SK-N-SH treated with all-trans-retinoic acid at 6 μM for 48 hours (cell line): ENCODE measurements around the gene MOBP.

Experiments used
- ARNTL ChIP-seq: fragments of 450-650 bp; formaldehyde crosslinking; IDR thresholded peaks from 2 replicates; pipeline ENCODE4 v1.5.0; 2020; ENCODE audit warnings: low read depth, mild to moderate bottlenecking, moderate library complexity, borderline replicate concordance
- BACH2 ChIP-seq: fragments of 250-450 bp; sonication (Bioruptor Pico); IDR thresholded peaks from 2 replicates; pipeline ENCODE4 v1.9.0; 2021; ENCODE audit warnings: mild to moderate bottlenecking, borderline replicate concordance
- CREB5 ChIP-seq: fragments of 250-450 bp; sonication (Bioruptor Pico); IDR thresholded peaks from 2 replicates; pipeline ENCODE4 v1.5.1; 2020; ENCODE audit warnings: low read depth, mild to moderate bottlenecking, moderate library complexity
- CSDC2 ChIP-seq: fragments of 250-450 bp; sonication (Bioruptor Pico); IDR thresholded peaks from 2 replicates; pipeline ENCODE4 v1.5.0; 2020; ENCODE audit warnings: mild to moderate bottlenecking, moderate library complexity
- ESRRG ChIP-seq: fragments of 250-450 bp; sonication (Bioruptor Pico); IDR thresholded peaks from 2 replicates; pipeline ENCODE4 v1.6.1; 2021; ENCODE audit warnings: mild to moderate bottlenecking
- PATZ1 ChIP-seq: fragments of 250-450 bp; sonication (Bioruptor Pico); IDR thresholded peaks from 2 replicates; pipeline ENCODE4 v1.8.0; 2020; ENCODE audit warnings: mild to moderate bottlenecking, moderate library complexity, borderline replicate concordance
- TCF4 ChIP-seq: fragments of 250-450 bp; sonication (Bioruptor Pico); IDR thresholded peaks from 2 replicates; pipeline ENCODE4 v1.8.0; 2021; ENCODE audit warnings: mild to moderate bottlenecking, moderate library complexity, borderline replicate concordance
- ZC3H10 ChIP-seq: fragments of 250-450 bp; sonication (Bioruptor Pico); IDR thresholded peaks from 2 replicates; pipeline ENCODE4 v1.5.1; 2021; ENCODE audit warnings: mild to moderate bottlenecking, moderate library complexity
- ZNF70 ChIP-seq: fragments of 450-650 bp; formaldehyde crosslinking; IDR thresholded peaks from 2 replicates; pipeline ENCODE4 v1.5.0; 2020; ENCODE audit warnings: mild to moderate bottlenecking, moderate library complexity
- ZNF8 ChIP-seq: fragments of 450-650 bp; formaldehyde crosslinking; IDR thresholded peaks from 2 replicates; pipeline ENCODE4 v1.5.0; 2020; ENCODE audit warnings: mild to moderate bottlenecking, moderate library complexity
- TF ChIP-seq, protein P1 (sequence below): fragments of 250-450 bp; sonication (Bioruptor Pico); IDR thresholded peaks from 2 replicates; pipeline ENCODE4 v1.5.0; 2020; ENCODE audit warnings: mild to moderate bottlenecking, moderate library complexity

DNA sequence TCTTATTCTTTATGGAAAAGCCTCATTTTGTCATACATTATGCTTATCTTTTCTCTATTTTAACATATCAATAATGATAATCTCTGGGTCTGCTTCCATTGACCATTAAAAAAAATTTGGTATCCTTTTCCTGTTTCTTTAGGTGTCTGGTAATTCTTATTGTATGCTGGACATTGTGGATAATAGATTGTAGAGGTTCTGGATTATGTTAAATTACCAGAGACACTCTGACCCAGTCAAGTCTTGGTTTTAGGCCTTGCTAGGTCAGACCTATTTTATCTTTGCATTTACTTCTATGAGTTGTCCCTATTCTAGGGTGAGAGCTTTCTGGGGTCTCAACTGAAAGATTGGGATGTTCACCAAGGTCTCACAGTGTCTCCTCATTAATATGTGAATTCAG, 9.3 kb downstream of the MOBP start:
- TF ChIP-seq ZNF70: no peak
- TF ChIP-seq ARNTL (CRISPR knock-in tag): no peak
- no peak for TF ChIP-seq TCF4
- TF ChIP-seq PATZ1 (CRISPR knock-in tag): no peak
- no peak for TF ChIP-seq CSDC2 (CRISPR knock-in tag)
- TF ChIP-seq ZNF8 (CRISPR knock-in tag): no peak
- no peak for TF ChIP-seq BACH2 (CRISPR knock-in tag)
- TF ChIP-seq, protein P1, sequence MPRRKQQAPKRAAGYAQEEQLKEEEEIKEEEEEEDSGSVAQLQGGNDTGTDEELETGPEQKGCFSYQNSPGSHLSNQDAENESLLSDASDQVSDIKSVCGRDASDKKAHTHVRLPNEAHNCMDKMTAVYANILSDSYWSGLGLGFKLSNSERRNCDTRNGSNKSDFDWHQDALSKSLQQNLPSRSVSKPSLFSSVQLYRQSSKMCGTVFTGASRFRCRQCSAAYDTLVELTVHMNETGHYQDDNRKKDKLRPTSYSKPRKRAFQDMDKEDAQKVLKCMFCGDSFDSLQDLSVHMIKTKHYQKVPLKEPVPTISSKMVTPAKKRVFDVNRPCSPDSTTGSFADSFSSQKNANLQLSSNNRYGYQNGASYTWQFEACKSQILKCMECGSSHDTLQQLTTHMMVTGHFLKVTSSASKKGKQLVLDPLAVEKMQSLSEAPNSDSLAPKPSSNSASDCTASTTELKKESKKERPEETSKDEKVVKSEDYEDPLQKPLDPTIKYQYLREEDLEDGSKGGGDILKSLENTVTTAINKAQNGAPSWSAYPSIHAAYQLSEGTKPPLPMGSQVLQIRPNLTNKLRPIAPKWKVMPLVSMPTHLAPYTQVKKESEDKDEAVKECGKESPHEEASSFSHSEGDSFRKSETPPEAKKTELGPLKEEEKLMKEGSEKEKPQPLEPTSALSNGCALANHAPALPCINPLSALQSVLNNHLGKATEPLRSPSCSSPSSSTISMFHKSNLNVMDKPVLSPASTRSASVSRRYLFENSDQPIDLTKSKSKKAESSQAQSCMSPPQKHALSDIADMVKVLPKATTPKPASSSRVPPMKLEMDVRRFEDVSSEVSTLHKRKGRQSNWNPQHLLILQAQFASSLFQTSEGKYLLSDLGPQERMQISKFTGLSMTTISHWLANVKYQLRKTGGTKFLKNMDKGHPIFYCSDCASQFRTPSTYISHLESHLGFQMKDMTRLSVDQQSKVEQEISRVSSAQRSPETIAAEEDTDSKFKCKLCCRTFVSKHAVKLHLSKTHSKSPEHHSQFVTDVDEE: no peak
- TF ChIP-seq ZC3H10 (CRISPR knock-in tag): no peak
- TF ChIP-seq CREB5: no peak
- TF ChIP-seq ESRRG (CRISPR knock-in tag): no peak
